HG03558 (cell line): Measurements from ENCODE around the gene HERC5.
"Not testable (repeated sequence)": the region's sequence is repeated elsewhere in the genome, so short reads cannot be mapped to it uniquely, and the experiment has no call there.

Source experiments
- ATAC-seq: cut with Tn5 transposase; IDR thresholded peaks from one replicate; pipeline ENCODE4 v1.9.1; 2021; ENCODE audit warnings: moderate number of reproducible peaks; ENCODE audit not compliant: unreplicated experiment; ENCODE audit errors: extremely low read depth

HERC5 gene

DNA sequence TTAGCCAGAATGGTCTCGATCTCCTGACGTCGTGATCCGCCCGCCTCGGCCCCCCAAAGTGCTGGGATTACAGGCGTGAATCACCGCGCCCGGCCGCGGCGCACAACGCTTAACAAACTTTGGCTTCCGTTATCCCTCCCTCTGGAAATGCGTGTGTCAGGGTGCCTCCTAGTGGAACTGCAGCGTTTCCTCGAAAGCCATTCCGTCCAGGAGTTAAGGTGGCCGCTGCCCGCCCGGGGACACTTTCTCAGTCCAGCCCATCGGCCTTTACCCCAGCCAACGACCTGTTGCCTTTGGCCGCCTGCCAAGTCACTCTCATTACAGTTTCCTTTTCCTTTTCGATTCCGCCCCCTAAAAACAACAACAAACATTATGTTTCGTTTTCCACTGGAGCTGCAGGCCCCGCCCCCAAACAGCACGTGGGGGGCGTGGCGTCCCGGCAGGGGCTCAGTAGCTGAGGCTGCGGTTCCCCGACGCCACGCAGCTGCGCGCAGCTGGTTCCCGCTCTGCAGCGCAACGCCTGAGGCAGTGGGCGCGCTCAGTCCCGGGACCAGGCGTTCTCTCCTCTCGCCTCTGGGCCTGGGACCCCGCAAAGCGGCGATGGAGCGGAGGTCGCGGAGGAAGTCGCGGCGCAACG is at the start of gene HERC5:
TSS of gene HERC5 (plus strand) at position 450 of the 637 bp plus-strand sequence. CDS start at position 601, 151 bp downstream.
- ATAC-seq: peak; percentile 80

DNA sequence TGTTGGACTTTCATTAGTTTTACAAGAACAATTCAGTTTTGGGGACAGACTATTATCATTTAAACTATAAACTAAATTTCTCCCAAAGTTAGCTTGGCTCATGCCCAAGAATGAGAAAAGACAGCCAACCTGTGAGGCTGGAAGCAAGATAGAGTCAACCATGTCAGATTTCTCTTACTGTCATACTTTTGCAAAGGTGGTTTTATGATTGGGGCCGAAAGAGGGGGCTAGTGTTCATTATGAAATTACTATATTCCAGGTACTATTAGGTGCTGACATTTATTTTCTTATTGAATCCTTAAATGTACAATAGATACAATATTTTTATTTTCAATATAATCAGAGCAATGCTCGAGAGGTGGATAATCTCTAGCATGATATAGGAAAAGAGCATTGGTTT is 47.7 kb upstream of the HERC5 start:
- ATAC-seq: no peak

DNA sequence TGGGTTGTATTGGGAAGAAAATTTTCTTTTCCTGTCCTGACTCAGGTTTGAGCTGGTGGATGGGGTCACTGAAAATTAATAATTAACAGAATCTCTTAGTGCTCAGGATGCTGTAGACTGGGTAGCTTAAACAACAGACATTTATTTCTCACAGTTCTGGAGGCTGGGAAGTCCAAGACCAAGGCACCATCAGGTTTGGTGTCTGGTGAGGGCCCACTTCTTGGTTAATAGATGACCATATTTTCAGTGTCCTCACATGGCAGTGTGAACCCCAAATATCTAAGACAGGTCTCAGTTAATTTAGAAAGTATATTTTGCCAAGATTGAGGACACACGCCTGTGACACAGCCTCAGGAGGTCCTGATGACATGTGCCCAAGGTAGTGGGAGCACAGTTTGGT is 47.1 kb upstream of the HERC5 start:
- ATAC-seq: no peak

DNA sequence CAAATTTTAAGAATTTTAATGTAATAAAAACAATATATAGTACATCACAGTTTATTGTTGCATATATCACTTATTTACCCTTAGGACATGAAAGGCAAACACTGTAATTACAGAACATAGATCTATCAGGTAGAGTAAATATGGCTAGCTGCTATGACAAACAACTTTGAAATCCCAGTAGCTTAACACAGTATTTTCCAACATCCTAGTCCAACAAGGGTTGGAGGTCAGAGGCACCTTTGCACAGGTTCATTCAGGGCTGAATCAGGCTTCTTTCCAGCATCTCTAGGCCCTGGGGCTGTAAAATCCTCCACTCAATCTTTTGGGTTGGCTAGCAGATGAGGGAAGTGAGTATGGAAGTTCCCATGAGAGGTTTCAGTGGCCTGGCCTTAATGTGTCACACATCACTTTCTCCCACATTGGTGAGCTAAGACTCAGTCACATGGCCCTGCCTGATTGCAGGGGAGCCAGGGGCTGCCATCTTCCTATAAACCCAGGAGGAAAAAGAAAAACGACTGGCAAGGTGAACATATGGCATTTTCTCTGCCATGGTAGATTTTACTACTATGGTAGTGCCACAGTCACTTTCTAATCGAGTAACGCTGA is 45.3 kb upstream of the HERC5 start:
- ATAC-seq: peak; percentile 37

DNA sequence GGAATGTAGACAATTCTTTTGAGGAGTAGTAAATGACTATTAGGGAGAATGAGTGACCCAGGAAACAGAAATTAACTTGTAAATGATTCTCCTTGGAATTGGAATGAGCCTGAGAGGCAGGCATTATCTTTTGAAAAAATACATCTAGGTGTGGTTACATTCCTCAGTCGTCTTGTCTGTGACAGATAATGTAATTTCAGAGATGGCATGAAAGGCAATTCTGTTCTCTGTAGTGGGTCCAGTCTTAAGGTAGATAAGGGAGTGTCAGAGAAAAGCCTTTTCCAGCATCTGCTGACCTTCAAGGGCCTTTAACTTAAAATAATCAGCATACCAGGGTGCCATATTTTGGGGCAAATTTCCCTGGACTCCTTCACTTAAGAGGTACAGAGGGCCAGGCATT is 43.1 kb upstream of the HERC5 start:
- no peak for ATAC-seq

DNA sequence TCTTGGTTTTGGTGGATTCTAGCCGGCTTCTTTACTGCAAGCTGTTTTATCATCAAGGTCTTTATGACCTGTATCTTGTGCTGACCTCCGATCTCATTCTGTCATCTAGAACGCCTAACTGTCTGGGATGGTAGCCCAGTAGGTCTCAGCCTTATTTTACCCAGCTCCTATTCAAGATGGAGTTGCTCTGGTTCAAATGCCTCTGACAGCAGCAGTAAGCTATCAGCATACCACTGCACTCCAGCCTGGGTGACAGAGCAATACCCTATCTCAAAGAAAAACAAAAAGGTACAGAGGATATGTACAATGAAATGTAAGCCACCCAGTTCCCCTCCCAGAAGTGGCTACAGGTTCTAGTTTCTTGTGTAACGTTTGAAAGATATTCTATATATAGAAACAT is 42.2 kb upstream of the HERC5 start:
- no peak for ATAC-seq

DNA sequence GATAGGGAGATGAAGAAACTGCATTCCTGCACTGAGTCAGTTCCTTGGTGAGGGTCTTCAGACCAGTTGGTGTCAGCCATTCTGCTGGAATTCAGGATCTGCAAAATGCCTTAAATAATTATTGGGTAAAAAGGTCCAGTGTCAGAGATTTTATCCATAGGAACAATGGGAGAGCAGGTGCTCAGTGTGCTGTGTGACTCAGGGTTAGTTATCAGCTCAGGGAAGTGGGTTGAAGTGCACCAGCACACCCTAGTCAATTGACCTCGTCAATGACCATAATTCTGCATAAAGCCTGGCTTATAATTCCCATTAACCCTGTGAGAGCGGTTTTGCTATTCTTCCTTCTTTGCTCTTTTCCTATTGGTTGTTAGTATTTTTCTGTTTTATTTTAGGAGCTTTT is 40.9 kb upstream of the HERC5 start:
- no peak for ATAC-seq

DNA sequence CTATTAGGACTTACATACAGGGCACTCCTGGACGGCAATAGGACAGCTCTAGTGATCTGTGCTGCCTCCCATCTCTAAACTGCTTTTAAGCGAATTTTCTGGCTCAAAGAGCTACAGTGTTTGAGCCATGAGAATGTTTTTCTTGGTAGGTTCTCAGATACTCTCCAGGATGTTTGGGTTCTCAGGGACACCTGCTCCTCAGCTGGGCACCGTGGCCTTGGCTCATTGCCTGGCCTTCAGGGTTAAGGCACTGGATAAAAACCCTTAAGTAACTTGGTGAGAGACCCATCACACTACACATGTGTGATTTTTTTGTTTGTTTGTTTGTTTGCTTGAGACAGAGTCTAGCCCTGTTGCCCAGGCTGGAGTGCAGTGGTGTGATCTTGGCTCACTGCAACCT is 38.5 kb upstream of the HERC5 start:
- no peak for ATAC-seq

DNA sequence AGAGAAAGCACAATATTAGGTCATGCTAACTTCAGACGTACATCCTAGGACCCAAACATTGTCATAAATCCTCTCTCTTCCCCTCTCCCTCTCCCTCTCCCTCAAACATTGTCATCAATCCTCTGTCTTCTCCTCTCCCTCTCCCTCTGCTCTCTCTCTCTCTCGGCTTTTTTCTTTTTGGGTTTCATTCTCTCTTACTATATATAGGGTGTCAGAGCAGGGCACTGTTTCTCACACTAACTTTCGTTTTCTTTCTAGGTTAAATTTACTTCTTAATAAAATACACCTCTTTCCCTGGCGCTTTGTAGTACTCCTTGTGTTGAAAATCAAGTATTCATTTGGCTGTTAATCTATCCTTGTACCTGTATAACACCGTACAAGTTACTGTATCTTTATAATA is 37.0 kb upstream of the HERC5 start:
- ATAC-seq: no peak

DNA sequence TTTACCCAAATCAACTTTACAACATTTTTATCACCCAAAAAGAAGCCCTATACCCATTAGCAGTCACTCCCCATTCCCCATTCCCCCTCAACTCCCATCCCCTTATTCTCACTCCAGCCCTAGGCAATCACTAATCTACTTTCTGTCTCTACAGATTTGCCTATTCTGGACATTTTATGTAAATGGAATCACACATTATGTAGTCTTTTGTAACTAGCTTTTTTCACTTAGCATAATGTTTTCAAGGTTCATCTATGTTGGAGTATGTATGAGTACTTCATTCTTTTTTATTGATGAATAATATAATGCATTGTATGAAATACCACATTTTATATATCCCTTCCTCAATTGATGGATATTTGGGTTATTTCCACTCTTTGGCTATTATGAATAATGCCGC is 36.1 kb upstream of the HERC5 start:
- no peak for ATAC-seq

DNA sequence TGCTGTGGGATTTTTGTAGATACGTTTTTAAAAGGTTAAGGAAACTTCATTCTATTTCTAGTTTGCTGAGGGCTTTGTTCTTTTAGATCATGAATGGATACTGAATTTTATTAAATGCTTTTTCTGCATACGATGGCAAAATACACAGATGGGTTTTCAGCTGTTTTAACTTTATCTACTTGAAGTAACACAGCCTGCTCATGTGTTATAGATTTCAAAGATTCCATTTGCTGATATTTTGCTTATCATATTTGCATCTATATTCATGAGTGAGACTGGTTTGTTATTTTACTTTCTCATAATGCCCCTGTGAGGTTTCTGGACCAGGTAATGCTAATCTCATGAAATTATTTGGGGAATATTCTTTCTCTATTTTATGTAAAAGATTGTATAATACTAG is 34.5 kb upstream of the HERC5 start:
- no peak for ATAC-seq

DNA sequence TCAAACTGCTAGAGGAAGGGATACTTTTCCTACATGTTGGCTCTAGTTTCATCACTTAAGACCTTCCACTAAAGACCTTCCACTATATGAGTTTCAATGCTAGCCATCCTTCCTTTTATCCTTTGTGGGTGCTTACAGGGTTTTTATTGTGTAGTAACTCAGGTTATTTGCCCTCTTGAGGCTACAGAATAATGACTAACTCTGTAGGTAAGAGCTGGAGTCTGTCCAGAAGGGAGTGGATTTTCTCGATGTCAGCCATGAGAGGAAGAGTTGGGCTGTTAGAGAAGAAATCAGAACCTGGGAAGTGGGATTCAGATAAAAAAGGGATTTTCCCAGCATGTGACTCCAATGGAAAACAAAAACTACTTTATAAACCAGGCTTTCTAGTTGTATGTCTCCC is 27.5 kb upstream of the HERC5 start:
- no peak for ATAC-seq

DNA sequence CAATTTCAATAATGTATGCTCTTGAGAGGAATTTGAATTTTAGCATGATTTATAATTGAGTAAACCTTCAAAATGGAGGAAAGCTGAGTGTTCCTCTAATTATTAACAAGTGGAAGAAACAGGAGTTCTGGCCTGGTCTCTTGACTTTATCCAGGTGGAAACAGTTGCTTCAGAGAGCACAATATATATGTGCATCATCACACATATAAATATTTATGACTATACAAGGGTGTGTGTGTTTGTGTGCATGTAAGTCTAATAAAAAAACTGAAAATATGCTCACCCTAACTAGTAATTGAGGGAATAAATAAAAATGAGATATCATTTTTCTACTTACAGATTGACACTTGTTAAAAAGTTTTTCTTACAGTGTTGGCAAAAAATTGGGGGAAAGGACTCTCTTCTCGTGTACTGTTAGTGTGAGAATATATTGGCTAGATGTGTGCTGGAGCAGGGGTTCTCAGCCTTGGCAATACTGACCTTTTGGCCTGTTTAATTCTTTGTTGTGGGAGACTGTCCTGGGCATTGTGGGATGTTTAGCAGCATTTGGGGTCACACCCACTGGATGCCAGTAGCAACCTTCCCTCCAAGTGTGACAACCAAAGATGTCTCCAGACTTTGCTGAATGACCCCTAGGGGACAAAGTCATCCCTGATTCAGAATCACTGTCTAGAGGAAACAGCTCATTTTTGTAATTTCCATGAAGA is 20.8 kb upstream of the HERC5 start:
- ATAC-seq: no peak

DNA sequence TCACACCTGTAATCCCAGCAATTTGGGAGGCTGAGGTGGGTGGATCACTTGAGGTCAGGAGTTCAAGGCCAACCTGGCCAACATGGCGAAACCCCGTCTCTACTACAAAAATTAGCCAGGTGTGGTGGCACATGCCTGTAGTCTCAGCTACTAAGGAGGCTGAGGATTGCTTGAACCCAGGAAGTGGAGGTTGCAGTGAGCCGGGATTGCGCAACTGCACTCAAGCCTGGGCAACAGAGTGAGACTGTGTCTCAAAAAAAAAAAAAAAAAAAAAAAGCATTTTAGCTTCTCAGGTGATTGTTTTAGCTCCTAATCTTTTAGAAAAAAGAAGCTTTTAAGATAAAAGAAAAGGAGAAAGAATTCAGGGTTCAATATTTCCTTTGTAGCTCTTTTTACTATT is 19.0 kb upstream of the HERC5 start:
- not testable (repeated sequence) for ATAC-seq

DNA sequence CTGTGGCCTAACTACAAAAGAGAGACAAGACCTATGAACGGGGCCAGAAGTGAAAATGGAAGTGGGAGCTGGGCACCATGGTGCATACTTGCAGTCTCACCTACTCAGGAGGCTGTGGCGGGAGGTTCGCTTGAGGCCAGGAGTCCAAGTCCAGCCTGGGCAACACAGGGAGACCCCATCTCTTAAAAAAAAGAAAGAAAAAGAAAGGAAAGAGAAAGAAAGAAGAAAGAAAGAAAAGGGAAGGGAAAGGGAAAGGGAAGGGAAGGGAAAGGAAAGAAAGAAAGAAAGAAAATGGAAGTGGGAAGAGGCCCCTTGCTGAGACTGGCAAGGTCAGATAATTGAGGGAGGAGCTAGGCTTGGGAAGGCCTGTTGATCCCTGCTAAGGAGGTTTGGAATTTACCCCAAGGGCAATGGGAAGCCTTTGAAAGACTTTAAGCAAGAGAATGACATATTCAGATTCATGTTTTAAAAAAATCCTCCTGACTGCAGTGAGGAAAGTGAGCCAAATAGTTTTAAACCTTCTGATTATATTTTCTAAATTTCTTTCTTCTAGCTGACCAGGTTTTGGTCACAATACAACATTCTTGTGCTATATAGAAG is 17.7 kb upstream of the HERC5 start:
- ATAC-seq: no peak

DNA sequence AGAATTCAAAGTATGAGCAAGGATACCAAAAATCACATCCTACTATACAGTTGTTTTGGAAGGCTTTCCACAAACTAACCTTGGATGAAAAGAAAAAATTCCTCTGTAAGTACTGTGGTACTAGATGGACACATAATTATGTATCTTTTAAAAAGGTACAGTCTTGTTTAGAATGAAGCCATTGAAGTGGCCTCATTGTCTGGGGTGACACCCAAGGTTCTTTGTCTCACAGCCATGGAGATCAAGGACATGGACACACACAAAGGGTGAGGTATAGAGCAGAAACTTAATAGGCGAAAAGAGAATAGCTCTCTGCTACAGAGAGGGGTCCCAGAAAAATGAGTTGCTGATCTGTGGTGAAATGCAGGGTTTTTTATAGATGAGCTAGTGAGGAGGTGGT is 16.8 kb upstream of the HERC5 start:
- ATAC-seq: no peak

DNA sequence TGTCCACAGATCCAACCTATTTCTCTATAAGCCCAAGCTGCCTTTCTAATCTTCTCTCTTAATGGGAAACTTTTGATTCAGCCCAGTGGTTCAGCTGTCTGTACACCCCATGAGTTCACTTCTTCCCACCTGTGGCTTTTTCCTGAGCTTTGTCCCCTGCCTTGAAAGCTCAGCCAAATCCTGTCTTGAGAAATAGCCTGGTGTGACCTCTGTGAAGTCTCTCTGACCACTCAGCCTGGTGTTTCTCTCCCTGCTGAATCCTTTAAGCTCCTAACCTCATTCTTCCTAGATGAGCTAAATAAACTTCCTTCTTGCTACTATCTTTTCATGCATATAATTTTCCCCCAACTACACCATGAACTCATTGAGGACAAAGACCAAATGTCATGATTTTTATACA is 15.2 kb upstream of the HERC5 start:
- no peak for ATAC-seq

DNA sequence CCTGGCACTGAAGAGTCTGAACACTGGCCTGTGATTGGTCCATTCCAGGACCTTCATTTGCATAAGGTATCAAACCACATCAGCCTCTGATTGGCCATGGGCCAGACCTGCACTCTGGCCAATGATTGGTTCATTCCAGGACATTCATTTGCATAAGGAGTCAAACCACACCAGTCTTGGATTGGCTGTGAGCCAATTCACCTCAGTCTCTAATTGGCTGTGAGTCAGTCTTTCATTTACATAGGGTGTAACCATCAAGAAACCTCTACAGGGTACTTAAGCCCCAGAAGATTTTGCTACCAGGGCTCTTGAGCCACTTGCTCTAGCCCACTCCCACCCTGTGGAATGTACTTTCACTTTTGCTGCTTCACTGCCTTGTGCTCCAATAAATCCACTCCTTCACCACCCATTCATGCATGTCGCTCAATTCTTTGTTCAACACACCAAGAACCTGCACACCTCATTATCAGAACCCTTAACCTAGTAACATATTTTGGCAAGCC is 14.2 kb upstream of the HERC5 start:
- no peak for ATAC-seq

DNA sequence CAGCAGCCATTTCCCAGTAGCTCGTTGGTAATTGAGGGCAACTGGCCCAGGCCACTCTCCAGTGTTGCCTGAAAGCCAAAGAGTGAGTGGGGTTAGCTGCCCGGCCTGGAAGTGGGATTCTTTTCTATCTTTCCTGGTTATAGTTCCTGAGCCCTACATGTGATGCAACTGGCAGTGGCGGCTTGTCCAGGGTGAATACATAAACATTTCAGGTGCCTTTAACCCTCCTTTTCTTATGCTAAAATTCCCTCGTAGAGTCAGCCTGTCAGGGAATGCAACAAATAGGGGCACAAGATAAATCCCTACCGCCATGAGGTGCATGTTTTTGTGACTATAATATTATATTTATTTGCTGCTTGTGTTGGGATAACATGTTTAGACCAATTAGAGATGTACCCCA is 13.4 kb upstream of the HERC5 start:
- ATAC-seq: no peak

DNA sequence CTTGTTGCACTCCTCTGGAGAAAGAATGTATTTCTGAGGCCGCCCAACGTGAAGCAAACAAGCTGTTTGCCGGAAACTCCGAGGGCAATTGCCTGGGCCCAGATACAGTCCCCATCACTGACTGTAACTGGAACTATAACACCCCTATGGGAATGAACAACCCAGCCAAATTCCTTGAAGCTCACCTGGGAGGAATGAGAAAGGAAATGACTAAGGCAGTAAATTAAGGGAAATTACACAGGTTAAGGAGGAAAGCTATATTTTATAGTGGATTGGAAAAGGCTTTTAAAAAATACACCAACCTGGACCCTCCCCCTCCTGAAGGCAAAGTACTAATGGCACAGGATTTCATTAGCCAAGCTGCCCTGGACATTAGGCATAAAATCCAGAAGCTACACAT is 11.7 kb upstream of the HERC5 start:
- no peak for ATAC-seq

DNA sequence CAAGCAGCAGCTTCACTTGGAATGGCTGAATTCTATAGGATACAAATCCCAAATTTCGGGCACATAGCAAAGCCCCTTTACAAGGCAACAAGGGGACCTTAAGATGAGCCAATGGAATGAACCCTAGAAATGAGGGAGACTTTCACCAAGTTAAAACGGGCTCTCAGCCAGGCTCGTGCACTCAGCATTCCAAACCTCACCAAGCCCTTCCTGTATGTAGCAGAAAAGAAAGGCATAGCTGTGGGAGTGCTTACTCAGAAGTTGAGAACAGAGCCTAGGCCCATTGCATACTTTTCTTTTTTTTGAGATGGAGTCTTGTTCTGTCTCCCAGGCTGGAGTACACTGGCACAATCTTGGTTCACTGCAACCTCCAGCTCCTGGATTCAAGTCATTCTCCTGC is 10.8 kb upstream of the HERC5 start:
- no peak for ATAC-seq
